C4-2B (cell line): Measurements from ENCODE around the gene RASD1.
"Not testable (repeated sequence)": the region's sequence is repeated elsewhere in the genome, so short reads cannot be mapped to it uniquely, and the experiment has no call there.

Experiments used
- H3K27ac ChIP-seq: fragments of 450-650 bp; 2 replicates; pipeline ENCODE4 v1.5.1; 2017
- ZFX ChIP-seq: fragments of 450-650 bp; IDR thresholded peaks from 2 replicates; pipeline ENCODE4 v1.6.1; 2017
- TF ChIP-seq, protein P1 (sequence below): fragments of 450-650 bp; conservative IDR thresholded peaks from 2 replicates; pipeline ENCODE4 v1.5.1; 2017; ENCODE audit warnings: mild to moderate bottlenecking

The RASD1 gene

DNA sequence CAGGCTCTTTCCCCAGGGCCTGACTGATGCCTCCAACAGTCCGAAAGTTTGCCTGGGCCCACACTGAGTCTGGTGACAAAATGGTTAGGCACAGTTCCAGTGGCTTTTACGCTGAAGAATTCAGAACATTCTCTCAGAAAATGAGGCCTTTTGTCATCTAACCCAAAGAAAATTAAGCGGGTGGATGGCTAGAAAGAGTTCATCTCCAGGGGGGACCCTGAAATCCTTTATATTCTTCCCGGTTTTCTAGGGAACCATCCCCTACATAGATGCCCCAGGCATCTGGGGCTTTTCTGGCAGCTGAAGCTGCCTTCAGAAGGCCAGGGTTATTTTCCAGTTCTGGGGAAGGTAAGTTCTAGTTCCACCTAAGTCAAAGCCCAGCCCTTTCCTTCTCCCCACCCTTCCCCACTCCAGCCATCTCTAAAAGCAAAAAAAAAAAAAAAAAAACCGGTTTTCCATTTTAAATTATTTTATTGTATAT, 2.2 kb downstream of the RASD1 start:
- peak overlapping the region; percentile 4; the same call in 1 of the 2 replicates for H3K27ac ChIP-seq
- TF ChIP-seq, protein P1, sequence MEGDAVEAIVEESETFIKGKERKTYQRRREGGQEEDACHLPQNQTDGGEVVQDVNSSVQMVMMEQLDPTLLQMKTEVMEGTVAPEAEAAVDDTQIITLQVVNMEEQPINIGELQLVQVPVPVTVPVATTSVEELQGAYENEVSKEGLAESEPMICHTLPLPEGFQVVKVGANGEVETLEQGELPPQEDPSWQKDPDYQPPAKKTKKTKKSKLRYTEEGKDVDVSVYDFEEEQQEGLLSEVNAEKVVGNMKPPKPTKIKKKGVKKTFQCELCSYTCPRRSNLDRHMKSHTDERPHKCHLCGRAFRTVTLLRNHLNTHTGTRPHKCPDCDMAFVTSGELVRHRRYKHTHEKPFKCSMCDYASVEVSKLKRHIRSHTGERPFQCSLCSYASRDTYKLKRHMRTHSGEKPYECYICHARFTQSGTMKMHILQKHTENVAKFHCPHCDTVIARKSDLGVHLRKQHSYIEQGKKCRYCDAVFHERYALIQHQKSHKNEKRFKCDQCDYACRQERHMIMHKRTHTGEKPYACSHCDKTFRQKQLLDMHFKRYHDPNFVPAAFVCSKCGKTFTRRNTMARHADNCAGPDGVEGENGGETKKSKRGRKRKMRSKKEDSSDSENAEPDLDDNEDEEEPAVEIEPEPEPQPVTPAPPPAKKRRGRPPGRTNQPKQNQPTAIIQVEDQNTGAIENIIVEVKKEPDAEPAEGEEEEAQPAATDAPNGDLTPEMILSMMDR = no peak
- no peak for TF ChIP-seq ZFX

DNA sequence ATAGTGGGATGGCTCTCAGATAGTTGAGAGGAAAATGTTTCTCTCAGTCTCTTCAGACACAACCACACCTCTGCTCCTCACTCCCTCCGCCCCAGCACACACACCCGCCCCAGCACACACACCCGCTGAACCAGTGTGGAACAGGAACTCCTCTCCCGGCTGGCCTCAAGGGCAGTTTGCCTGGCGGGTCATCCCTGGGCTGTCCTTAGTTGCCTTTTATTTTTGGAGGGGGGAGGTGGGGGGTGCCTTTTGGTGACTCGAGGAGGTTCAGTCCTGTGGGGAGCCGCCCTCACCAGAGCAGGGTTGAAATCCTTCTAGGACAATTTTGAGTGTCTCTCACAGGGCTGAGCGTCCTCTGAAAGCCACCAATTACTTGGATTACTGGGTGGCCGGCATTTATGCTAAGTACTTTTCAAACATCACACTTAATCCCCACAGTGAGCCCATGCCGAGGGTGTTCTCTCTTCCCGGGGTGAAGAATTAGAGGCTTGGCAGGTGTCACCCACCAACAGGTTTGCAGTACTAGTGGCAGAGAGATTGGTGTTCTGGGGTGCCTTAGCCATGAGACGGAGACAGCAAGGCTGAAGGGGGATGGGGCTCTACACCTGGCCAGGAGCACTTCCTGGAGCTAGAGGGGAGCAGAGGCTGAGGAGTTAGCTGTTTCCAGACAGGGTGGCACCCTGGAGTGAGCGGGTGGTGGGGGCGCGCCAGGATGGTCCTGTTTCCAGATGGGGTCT, 2.8 kb downstream of the RASD1 start:
- no peak for TF ChIP-seq ZFX
- TF ChIP-seq, protein P1 = no peak
- H3K27ac ChIP-seq = peak overlapping the region; percentile 4; the same call in 1 of the 2 replicates

DNA sequence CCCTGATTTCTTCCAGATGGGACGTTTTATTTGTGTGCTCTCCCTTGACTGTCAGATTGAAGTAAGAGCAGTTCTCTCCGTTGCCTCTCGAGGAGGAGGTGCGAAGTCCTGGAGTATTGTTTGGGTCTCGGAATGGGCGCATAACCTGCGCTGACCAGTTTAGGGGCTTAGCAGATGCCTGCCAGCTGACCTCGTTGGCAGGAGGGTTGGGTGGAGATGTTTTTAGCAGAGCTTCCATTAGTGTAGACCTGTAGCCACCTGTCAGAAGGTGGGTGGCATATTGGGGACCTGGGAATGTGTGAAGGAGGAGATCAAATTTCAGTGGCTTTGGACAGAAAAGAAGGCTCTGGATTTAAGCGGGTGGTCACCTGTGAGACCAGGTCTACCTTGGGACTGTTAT, 3.6 kb downstream of the RASD1 start:
- TF ChIP-seq ZFX = no peak
- TF ChIP-seq, protein P1 = no peak
- no peak overlapping the region for H3K27ac ChIP-seq

DNA sequence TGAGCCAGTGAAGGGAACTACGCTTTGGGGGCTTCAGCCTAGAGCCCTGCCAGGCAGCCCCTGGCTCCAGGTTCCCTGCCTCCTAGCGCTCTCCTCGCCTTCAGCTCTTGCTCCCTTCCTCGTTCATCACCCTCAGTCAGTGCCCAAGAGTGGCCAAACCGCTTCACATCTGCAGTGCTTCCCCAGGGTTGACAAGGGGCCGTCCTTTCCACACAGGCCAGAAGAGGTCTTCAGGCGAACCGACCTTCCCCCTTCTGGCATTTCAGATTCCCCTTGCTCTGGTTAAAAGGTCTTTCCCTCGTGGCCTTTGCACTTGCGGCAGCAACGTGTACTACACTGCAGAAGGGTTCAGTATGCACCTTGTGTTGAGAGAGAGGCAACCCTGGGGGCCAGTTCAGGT, 4.1 kb downstream of the RASD1 start:
- no peak for TF ChIP-seq ZFX
- TF ChIP-seq, protein P1 = no peak
- no peak overlapping the region for H3K27ac ChIP-seq

DNA sequence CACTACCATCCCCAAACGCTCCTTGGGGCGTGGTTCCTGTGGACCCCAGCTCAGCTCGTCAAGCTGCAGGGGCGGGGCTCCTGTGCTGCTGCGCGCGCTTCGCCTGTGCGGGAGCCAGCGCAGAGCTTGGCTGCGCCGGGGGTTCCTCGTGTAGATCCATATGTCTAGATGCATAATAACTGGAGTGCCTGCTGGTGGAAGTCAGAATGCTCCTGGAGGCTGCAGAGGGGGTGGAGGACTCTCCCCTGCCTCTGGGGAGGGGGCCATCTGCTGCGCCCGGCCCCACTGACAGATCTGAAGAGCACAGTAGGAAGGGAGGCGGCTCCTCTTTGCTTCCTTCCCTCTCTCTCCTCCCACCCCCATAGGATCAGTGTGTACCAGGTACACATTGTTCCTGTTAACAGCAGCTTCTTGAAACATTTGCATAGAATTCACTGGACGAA, 4.6 kb downstream of the RASD1 start:
- no peak for TF ChIP-seq ZFX
- TF ChIP-seq, protein P1 = no peak
- H3K27ac ChIP-seq = no peak overlapping the region

DNA sequence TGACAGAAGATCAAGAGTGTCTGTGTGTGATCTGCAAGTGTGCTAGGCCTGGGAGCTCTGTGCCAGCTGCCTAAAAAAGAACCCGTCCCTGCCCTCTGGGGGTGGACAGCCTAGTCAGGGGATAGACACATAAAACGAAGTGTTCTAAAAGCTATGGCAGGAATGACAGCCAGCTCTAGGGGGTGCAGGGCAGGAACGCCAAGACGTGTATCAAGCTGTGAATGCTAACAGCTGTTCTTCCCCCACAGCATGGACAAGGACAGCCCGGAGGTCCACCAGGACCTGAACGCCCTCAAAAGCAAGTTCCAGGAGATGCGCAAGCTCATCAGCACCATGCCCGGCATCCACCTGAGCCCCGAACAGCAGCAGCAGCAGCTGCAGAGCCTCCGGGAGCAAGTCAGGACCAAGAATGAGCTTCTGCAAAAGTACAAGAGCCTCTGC, 5.1 kb downstream of the RASD1 start:
- no peak overlapping the region for H3K27ac ChIP-seq
- TF ChIP-seq, protein P1 = no peak
- no peak for TF ChIP-seq ZFX

DNA sequence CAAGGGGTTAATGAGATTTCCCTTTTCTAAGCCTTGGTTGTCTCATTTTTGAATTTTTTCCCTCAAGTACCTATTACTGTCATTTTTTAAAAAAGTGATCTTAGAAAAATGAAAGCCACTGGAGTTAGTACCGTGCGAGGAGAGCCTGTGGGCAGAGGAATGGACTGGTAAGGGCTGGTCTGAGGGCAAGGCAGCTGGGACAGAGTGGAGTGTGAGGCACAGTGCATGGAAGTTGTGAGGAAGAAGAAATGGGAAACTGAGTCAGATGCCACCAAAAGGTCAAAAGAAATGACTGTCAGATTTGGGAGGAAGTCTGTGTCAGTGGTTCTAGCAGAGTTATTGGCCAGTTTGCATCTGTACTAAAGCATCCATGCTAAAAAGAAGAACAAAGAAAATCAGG, 8.2 kb downstream of the RASD1 start:
- no peak overlapping the region for H3K27ac ChIP-seq
- no peak for TF ChIP-seq ZFX
- TF ChIP-seq, protein P1 = no peak

DNA sequence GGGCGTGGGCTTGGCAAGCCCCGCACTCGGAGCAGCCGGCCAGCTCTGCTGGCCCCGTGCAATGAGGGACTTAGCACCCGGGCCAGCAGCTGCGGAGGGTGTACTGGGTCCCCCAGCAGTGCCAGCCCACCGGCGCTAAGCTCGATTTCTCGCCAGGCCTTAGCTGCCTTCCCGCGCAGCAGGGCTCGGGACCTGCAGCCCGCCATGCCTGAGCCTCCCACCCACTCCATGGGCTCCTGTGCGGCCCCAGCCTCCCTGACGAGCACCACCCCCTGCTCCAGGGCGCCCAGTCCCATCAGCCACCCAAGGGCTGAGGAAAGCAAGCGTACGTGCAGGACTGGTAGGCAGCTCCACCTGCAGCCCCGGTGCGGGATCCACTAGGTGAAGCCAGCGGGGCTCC, 9.8 kb downstream of the RASD1 start:
- not testable (repeated sequence) for H3K27ac ChIP-seq
